Glutamatergic neuron (in vitro differentiated cells): ENCODE data around the gene EMC8. TPM values are rescaled to one million over a fixed set of nuclear protein-coding genes. Genes with fewer than 3 reads are reported as not detected.

ENCODE experiments used
- DNase-seq: peaks from one replicate; pipeline ENCODE4 v3.0.0; 2022
- H3K27ac Mint-ChIP-seq: one replicate; pipeline ENCODE4 v1.8.0; 2020; ENCODE audit warnings: mild to moderate bottlenecking, mixed read lengths, inconsistent platforms; ENCODE audit not compliant: unreplicated experiment
- H3K27me3 Mint-ChIP-seq: one replicate; pipeline ENCODE4 v1.8.0; 2020; ENCODE audit warnings: mild to moderate bottlenecking, moderate library complexity, mixed read lengths, inconsistent platforms; ENCODE audit not compliant: unreplicated experiment
- H3K36me3 Mint-ChIP-seq: one replicate; pipeline ENCODE4 v1.8.0; 2020; ENCODE audit warnings: mild to moderate bottlenecking, mixed read lengths, inconsistent platforms; ENCODE audit not compliant: unreplicated experiment
- H3K4me1 Mint-ChIP-seq: one replicate; pipeline ENCODE4 v1.8.0; 2020; ENCODE audit warnings: mild to moderate bottlenecking, low read depth, mixed read lengths, inconsistent platforms; ENCODE audit not compliant: unreplicated experiment
- H3K4me3 Mint-ChIP-seq: one replicate; pipeline ENCODE4 v1.8.0; 2020; ENCODE audit warnings: mild to moderate bottlenecking, mixed read lengths, inconsistent platforms; ENCODE audit not compliant: unreplicated experiment
- H3K9me3 Mint-ChIP-seq: one replicate; pipeline ENCODE4 v1.8.0; 2020; ENCODE audit warnings: mild to moderate bottlenecking, moderate library complexity, mixed read lengths, inconsistent platforms; ENCODE audit not compliant: unreplicated experiment
- total RNA-seq: library from RNA; stranded (reverse); fragmentation: NEBNext Ultra II Directional; extraction: Animal tissue kit (Norgen Biotek cat#: 25700); gene quantifications from one replicate; pipeline ENCODE4 v1.2.1, GENCODE V29; 2021; ENCODE audit not compliant: unreplicated experiment
- TF ChIP-seq, protein P1 (sequence below): fragments of 200-600 bp; sonication (generic); IDR thresholded peaks from one replicate; pipeline ENCODE4 v1.5.0; 2021; ENCODE audit not compliant: partially characterized antibody, unreplicated experiment

EMC8 gene
- total RNA-seq, 1 donor from 2014 or later = 34.2 TPM

GRCh38 chr16:85846461-85846860 is 47.1 kb upstream of the EMC8 start:
- no peak for DNase-seq
- no peak overlapping the region for H3K4me3 Mint-ChIP-seq
- H3K27ac Mint-ChIP-seq = no peak overlapping the region
- TF ChIP-seq, protein P1, sequence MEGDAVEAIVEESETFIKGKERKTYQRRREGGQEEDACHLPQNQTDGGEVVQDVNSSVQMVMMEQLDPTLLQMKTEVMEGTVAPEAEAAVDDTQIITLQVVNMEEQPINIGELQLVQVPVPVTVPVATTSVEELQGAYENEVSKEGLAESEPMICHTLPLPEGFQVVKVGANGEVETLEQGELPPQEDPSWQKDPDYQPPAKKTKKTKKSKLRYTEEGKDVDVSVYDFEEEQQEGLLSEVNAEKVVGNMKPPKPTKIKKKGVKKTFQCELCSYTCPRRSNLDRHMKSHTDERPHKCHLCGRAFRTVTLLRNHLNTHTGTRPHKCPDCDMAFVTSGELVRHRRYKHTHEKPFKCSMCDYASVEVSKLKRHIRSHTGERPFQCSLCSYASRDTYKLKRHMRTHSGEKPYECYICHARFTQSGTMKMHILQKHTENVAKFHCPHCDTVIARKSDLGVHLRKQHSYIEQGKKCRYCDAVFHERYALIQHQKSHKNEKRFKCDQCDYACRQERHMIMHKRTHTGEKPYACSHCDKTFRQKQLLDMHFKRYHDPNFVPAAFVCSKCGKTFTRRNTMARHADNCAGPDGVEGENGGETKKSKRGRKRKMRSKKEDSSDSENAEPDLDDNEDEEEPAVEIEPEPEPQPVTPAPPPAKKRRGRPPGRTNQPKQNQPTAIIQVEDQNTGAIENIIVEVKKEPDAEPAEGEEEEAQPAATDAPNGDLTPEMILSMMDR = no peak
- H3K36me3 Mint-ChIP-seq = no peaks in the 10 kb centered on the region
- H3K9me3 Mint-ChIP-seq = peaks cover 2% of the 10 kb centered on the region
- H3K4me1 Mint-ChIP-seq = peaks cover 2% of the 10 kb centered on the region
- H3K27me3 Mint-ChIP-seq = peaks cover 2% of the 10 kb centered on the region

- TF ChIP-seq, protein P1 = no peak
- DNase-seq = no peak
- H3K36me3 Mint-ChIP-seq = no peaks in the 10 kb centered on the region
- no peak overlapping the region for H3K4me3 Mint-ChIP-seq
- no peak overlapping the region for H3K27ac Mint-ChIP-seq
- H3K4me1 Mint-ChIP-seq = no peaks in the 10 kb centered on the region
- H3K9me3 Mint-ChIP-seq = peaks cover 2% of the 10 kb centered on the region
- no peaks in the 10 kb centered on the region for H3K27me3 Mint-ChIP-seq
Measured at GRCh38 chr16:85845266-85845665, 45.9 kb upstream of the EMC8 start.

- no peak for DNase-seq
- Mint-ChIP-seq H3K36me3 (no peaks in the 10 kb centered on the region), H3K9me3 (peaks cover 2% of the 10 kb centered on the region), H3K4me3 (no peak overlapping the region), H3K4me1 (no peaks in the 10 kb centered on the region), H3K27ac (no peak overlapping the region), H3K27me3 (no peaks in the 10 kb centered on the region)
- TF ChIP-seq, protein P1 = no peak
Measured at GRCh38 chr16:85844786-85845185, 45.4 kb upstream of the EMC8 start.

DNA sequence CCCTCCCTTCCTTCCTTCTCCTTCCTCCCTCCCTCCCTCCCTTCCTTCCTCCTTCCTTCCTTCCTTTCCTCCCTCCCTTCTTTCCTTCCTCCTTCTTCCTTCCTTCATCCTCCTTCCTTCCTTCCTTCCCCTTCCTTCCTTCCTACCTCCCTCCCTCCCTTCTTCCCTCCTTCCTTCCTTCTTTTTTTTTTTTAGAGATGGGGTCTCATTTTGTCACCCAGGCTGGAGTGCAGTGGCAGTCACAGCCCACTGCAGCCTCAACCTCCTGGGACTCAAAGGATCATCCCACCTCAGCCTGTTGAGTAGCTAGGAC is 44.8 kb upstream of the EMC8 start:
- no peaks in the 10 kb centered on the region for H3K36me3 Mint-ChIP-seq
- no peak overlapping the region for H3K27ac Mint-ChIP-seq
- peaks cover 2% of the 10 kb centered on the region for H3K27me3 Mint-ChIP-seq

GRCh38 chr16:85843471-85844168 is 44.3 kb upstream of the EMC8 start:
- H3K4me3 Mint-ChIP-seq = no peak overlapping the region
- peaks cover 6% of the 10 kb centered on the region for H3K27me3 Mint-ChIP-seq
- H3K9me3 Mint-ChIP-seq = peaks cover 2% of the 10 kb centered on the region
- no peak overlapping the region for H3K27ac Mint-ChIP-seq
- no peak for DNase-seq
- H3K4me1 Mint-ChIP-seq = no peaks in the 10 kb centered on the region
- H3K36me3 Mint-ChIP-seq = no peaks in the 10 kb centered on the region
- TF ChIP-seq, protein P1 = no peak

More for the DNA sequence above, 44.8 kb upstream of the EMC8 start:
- Mint-ChIP-seq H3K4me1 (no peaks in the 10 kb centered on the region), H3K9me3 (peaks cover 2% of the 10 kb centered on the region), H3K4me3 (no peak overlapping the region)
- no peak for DNase-seq
- TF ChIP-seq, protein P1 = no peak
